ENCODE measurements around the gene SSR3.

DNA sequence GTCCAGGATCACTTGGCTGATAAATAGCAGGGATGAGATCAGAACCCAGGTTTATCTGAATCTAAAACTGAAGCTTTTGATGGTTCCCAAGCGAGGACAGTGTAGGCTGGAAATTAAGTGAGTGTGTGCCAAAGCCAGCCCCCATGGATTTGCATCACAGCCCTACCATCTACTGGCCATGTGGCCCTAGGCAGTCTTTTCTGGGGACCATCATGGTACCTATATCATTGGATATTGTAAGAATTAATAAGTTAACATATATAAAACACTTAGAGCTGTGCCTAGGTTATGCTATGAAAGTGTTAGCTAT is 32.8 kb upstream of the SSR3 start:
- TF ChIP-seq, protein P1, sequence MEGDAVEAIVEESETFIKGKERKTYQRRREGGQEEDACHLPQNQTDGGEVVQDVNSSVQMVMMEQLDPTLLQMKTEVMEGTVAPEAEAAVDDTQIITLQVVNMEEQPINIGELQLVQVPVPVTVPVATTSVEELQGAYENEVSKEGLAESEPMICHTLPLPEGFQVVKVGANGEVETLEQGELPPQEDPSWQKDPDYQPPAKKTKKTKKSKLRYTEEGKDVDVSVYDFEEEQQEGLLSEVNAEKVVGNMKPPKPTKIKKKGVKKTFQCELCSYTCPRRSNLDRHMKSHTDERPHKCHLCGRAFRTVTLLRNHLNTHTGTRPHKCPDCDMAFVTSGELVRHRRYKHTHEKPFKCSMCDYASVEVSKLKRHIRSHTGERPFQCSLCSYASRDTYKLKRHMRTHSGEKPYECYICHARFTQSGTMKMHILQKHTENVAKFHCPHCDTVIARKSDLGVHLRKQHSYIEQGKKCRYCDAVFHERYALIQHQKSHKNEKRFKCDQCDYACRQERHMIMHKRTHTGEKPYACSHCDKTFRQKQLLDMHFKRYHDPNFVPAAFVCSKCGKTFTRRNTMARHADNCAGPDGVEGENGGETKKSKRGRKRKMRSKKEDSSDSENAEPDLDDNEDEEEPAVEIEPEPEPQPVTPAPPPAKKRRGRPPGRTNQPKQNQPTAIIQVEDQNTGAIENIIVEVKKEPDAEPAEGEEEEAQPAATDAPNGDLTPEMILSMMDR (conservative IDR thresholded peaks at IDR 0.05; ENCODE audit: low read length) = no peak
- TF ChIP-seq EZH2phosphoT487 (IDR thresholded peaks at IDR 0.05; ENCODE audit: borderline replicate concordance, low read depth, low read length) = no peak

Measured in OCI-LY7 (cell line).